ENCODE data around the gene ARID1B. TPM values are rescaled to one million over a fixed set of nuclear protein-coding genes. Genes with fewer than 3 reads are reported as not detected.

ARID1B gene
- total RNA-seq, 1 experiment from 2014 or later = 60.3 TPM

DNA sequence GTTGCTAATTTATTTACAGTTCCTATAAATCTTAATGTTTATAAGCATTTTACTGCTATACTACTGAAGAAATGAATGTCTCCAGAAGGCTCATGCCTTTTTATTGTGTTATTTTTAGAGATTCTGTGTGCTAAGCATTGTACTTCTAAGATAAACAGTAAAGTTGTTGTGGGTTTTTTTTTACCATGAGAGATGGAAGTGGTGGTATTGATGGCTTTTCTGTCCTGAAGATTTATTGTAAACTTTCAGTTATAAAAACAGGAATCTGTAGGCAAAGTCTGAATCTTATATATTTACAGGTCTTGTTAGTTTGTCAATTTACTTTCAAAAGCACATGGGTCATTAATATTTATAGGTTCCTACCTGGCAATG lies 299.3 kb downstream of the ARID1B start (continued):
- TF ChIP-seq, protein P1, sequence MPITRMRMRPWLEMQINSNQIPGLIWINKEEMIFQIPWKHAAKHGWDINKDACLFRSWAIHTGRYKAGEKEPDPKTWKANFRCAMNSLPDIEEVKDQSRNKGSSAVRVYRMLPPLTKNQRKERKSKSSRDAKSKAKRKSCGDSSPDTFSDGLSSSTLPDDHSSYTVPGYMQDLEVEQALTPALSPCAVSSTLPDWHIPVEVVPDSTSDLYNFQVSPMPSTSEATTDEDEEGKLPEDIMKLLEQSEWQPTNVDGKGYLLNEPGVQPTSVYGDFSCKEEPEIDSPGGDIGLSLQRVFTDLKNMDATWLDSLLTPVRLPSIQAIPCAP (CRISPR knock-in tag; IDR thresholded peaks at IDR 0.05) = no peak
- TF ChIP-seq ZNF138 (CRISPR knock-in tag; conservative IDR thresholded peaks at IDR 0.05) (no peak), SMAD3 (CRISPR knock-in tag; IDR thresholded peaks at IDR 0.05; ENCODE audit: borderline replicate concordance) (no peak)
- TF ChIP-seq, protein P2, sequence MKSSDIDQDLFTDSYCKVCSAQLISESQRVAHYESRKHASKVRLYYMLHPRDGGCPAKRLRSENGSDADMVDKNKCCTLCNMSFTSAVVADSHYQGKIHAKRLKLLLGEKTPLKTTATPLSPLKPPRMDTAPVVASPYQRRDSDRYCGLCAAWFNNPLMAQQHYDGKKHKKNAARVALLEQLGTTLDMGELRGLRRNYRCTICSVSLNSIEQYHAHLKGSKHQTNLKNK (CRISPR knock-in tag; IDR thresholded peaks at IDR 0.05) = no peak
- TF ChIP-seq, protein P3, sequence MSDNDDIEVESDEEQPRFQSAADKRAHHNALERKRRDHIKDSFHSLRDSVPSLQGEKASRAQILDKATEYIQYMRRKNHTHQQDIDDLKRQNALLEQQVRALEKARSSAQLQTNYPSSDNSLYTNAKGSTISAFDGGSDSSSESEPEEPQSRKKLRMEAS (CRISPR knock-in tag; IDR thresholded peaks at IDR 0.05) = no peak

DNA sequence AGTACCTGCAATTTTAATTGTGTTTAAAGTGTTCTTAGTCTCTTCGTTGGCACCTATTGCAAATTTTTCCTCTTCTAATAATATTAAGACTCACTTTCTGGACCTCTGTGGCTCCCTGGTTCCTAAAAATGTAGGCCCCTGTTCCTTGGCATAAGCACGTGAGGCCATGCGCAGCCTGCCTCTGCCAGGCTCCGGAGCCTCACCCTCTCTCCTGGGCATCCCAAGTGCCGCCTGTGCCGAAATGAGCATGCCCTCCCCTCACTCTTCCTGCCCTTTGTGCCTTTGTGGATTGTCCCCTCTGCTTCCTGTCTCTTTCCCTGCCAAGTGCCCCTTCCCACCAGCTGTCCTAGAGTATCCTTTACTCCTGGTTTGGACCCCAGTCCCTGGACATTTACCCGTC lies 300.1 kb downstream of the ARID1B start:
- H3K4me1 Mint-ChIP-seq = peaks cover 62% of the 10 kb centered on the region
- POLR2A ChIA-PET = no interaction called here
- H3K27ac Mint-ChIP-seq = peak overlapping the region; percentile 80
- no peaks in the 10 kb centered on the region for H3K27me3 Mint-ChIP-seq (ENCODE audit: low read depth)
- H3K36me3 Mint-ChIP-seq = no peaks in the 10 kb centered on the region
- DNase-seq (ENCODE audit: low spot score) (no peak), ATAC-seq (peak; percentile 39; the same call in 1 of the 2 replicates)
- no peak overlapping the region for H3K4me3 Mint-ChIP-seq
- no peak for TF ChIP-seq ZNF263 (CRISPR knock-in tag; IDR thresholded peaks at IDR 0.05; ENCODE audit: low read depth)
- no peak for TF ChIP-seq CREB1 (CRISPR knock-in tag; IDR thresholded peaks at IDR 0.05)
- TF ChIP-seq TEAD4 (CRISPR knock-in tag; IDR thresholded peaks at IDR 0.05) = no peak
- TF ChIP-seq, protein P3 (CRISPR knock-in tag; IDR thresholded peaks at IDR 0.05) = no peak
- TF ChIP-seq, protein P4, sequence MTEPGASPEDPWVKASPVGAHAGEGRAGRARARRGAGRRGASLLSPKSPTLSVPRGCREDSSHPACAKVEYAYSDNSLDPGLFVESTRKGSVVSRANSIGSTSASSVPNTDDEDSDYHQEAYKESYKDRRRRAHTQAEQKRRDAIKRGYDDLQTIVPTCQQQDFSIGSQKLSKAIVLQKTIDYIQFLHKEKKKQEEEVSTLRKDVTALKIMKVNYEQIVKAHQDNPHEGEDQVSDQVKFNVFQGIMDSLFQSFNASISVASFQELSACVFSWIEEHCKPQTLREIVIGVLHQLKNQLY (CRISPR knock-in tag; IDR thresholded peaks at IDR 0.05) = no peak
- TF ChIP-seq, protein P5, sequence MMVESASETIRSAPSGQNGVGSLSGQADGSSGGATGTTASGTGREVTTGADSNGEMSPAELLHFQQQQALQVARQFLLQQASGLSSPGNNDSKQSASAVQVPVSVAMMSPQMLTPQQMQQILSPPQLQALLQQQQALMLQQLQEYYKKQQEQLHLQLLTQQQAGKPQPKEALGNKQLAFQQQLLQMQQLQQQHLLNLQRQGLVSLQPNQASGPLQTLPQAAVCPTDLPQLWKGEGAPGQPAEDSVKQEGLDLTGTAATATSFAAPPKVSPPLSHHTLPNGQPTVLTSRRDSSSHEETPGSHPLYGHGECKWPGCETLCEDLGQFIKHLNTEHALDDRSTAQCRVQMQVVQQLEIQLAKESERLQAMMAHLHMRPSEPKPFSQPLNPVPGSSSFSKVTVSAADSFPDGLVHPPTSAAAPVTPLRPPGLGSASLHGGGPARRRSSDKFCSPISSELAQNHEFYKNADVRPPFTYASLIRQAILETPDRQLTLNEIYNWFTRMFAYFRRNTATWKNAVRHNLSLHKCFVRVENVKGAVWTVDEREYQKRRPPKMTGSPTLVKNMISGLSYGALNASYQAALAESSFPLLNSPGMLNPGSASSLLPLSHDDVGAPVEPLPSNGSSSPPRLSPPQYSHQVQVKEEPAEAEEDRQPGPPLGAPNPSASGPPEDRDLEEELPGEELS (CRISPR knock-in tag; IDR thresholded peaks at IDR 0.05) = no peak
- TF ChIP-seq, protein P1 (CRISPR knock-in tag; IDR thresholded peaks at IDR 0.05) = no peak
- TF ChIP-seq FOXK1 (CRISPR knock-in tag; IDR thresholded peaks at IDR 0.05) = no peak
- TF ChIP-seq, protein P6, sequence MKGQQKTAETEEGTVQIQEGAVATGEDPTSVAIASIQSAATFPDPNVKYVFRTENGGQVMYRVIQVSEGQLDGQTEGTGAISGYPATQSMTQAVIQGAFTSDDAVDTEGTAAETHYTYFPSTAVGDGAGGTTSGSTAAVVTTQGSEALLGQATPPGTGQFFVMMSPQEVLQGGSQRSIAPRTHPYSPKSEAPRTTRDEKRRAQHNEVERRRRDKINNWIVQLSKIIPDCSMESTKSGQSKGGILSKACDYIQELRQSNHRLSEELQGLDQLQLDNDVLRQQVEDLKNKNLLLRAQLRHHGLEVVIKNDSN (CRISPR knock-in tag; IDR thresholded peaks at IDR 0.05) = no peak
- TF ChIP-seq CBFB (CRISPR knock-in tag; IDR thresholded peaks at IDR 0.05; ENCODE audit: low read depth) = no peak
- CTCF ChIA-PET = no interaction called here
- no peaks in the 10 kb centered on the region for H3K9me3 Mint-ChIP-seq

DNA sequence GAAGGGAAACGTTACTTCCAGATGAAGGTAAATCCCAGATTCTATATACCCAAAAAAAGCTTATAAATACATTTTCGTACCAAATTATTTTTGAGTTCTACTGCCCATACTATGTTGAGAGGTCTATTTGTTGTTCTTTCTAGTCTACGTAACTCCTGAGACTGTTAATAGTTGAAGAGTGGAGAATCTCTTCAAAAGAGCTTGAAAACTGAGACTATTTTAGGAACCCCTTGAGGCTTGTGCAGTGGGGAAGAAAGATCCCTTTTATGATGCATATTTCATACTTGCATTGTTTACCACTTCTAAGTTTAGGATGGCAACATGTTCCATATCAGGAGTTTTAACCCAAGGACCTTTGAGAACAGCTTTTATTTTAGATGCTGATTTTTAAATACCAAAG lies 301.1 kb downstream of the ARID1B start:
- no peaks in the 10 kb centered on the region for H3K27me3 Mint-ChIP-seq (ENCODE audit: low read depth)
- H3K4me1 Mint-ChIP-seq = peaks cover 65% of the 10 kb centered on the region
- ChIA-PET CTCF (interaction anchor here (0.7 kb wide), 1 partner anchor 106 kb away, joined by 3 read pairs; no protein-coding TSS in a partner anchor), POLR2A (no interaction called here)
- H3K36me3 Mint-ChIP-seq = no peaks in the 10 kb centered on the region
- H3K4me3 Mint-ChIP-seq = no peak overlapping the region
- ATAC-seq (no peak), DNase-seq (ENCODE audit: low spot score) (no peak)
- TF ChIP-seq, protein P7, sequence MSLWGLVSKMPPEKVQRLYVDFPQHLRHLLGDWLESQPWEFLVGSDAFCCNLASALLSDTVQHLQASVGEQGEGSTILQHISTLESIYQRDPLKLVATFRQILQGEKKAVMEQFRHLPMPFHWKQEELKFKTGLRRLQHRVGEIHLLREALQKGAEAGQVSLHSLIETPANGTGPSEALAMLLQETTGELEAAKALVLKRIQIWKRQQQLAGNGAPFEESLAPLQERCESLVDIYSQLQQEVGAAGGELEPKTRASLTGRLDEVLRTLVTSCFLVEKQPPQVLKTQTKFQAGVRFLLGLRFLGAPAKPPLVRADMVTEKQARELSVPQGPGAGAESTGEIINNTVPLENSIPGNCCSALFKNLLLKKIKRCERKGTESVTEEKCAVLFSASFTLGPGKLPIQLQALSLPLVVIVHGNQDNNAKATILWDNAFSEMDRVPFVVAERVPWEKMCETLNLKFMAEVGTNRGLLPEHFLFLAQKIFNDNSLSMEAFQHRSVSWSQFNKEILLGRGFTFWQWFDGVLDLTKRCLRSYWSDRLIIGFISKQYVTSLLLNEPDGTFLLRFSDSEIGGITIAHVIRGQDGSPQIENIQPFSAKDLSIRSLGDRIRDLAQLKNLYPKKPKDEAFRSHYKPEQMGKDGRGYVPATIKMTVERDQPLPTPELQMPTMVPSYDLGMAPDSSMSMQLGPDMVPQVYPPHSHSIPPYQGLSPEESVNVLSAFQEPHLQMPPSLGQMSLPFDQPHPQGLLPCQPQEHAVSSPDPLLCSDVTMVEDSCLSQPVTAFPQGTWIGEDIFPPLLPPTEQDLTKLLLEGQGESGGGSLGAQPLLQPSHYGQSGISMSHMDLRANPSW (CRISPR knock-in tag; conservative IDR thresholded peaks at IDR 0.05; ENCODE audit: low read depth) = no peak
- H3K9me3 Mint-ChIP-seq = no peaks in the 10 kb centered on the region
- 0 out of 2 replicates have a peak overlapping the region, but pooled peaks have one; percentile 21 for H3K27ac Mint-ChIP-seq
